ENCODE results near the gene BABAM2.

DNA sequence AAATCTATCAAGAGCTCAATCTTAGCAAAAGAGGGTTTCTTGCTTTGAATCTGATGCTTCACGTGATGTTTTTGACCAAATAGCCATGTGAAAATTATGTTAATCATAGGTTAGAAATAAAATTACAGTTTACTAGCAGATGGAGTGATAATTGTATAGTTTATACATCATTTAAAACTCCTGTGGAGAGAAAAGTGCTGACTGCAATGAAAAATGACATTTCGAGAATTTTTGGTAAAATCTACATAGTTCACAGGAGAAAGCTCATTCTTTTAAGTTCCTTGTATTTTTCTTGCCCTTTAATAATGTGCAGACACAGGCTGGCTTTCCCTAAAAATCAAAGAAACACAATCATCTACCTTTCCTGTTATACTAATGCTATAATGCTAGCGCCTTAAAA is 33.6 kb upstream of the BABAM2 start:
- TF ChIP-seq, protein P1, sequence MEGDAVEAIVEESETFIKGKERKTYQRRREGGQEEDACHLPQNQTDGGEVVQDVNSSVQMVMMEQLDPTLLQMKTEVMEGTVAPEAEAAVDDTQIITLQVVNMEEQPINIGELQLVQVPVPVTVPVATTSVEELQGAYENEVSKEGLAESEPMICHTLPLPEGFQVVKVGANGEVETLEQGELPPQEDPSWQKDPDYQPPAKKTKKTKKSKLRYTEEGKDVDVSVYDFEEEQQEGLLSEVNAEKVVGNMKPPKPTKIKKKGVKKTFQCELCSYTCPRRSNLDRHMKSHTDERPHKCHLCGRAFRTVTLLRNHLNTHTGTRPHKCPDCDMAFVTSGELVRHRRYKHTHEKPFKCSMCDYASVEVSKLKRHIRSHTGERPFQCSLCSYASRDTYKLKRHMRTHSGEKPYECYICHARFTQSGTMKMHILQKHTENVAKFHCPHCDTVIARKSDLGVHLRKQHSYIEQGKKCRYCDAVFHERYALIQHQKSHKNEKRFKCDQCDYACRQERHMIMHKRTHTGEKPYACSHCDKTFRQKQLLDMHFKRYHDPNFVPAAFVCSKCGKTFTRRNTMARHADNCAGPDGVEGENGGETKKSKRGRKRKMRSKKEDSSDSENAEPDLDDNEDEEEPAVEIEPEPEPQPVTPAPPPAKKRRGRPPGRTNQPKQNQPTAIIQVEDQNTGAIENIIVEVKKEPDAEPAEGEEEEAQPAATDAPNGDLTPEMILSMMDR (IDR thresholded peaks at IDR 0.05; ENCODE audit: low read depth, low read length, missing input control): no peak
- TF ChIP-seq HNF4A (conservative IDR thresholded peaks at IDR 0.05) (no peak), GABPA (IDR thresholded peaks at IDR 0.05 in 1 of 2, conservative IDR thresholded peaks at IDR 0.05 in 1 of 2) (no peak), EGR1 (IDR thresholded peaks at IDR 0.05; ENCODE audit: low read depth in 2 of 2) (no peak)

Measured in liver (tissue), 3 donors.